ENCODE data around the gene TNFAIP8. TPM values are rescaled to one million over a fixed set of nuclear protein-coding genes. Genes with fewer than 3 reads are reported as not detected.

The TNFAIP8 gene
- total and polyA plus RNA-seq, 9 of the 15 experiments (the other 6 are each of a cell fraction or from before 2014, with no cell fraction given), result 29.9 to 52.2 (median 44.8) TPM

- TF ChIP-seq ESRRB (CRISPR knock-in tag; IDR thresholded peaks at IDR 0.05; ENCODE audit: borderline replicate concordance) (no peak), ZNF316 (IDR thresholded peaks at IDR 0.05) (0 out of 2 replicates have a peak, but pooled peaks have one; percentile 11), SAFB2 (IDR thresholded peaks at IDR 0.05; ENCODE audit: borderline replicate concordance, low read depth, low read length, severe bottlenecking) (no peak), FOXP4 (CRISPR knock-in tag; IDR thresholded peaks at IDR 0.05; ENCODE audit: borderline replicate concordance) (no peak), ZNF589 (CRISPR knock-in tag; IDR thresholded peaks at IDR 0.05; ENCODE audit: low read depth) (no peak), U2AF2 (optimal IDR thresholded peaks at IDR 0.05; ENCODE audit: low read depth, low read length) (no peak), BRF1 (IDR thresholded peaks at IDR 0.05; ENCODE audit: borderline replicate concordance, extremely low read depth, insufficient read length) (no peak), SIN3B (IDR thresholded peaks at IDR 0.05; ENCODE audit: low read depth) (no peak), PBX2 (CRISPR knock-in tag; IDR thresholded peaks at IDR 0.05; ENCODE audit: low read depth) (no peak), PBX2 (tag; conservative IDR thresholded peaks at IDR 0.05; ENCODE audit: low read depth) (peak; percentile 31; the same call in 1 of the 2 replicates), ZNF551 (CRISPR knock-in tag; IDR thresholded peaks at IDR 0.05) (no peak), THAP12 (CRISPR knock-in tag; IDR thresholded peaks at IDR 0.05) (no peak), UBTF (IDR thresholded peaks at IDR 0.05; ENCODE audit: borderline replicate concordance in 1 of 2, low read depth in 2 of 2, low read length in 2 of 2) (no peak), SNIP1 (IDR thresholded peaks at IDR 0.05; ENCODE audit: low read depth) (no peak), RBM14 (IDR thresholded peaks at IDR 0.05; ENCODE audit: borderline replicate concordance, insufficient read depth, low read depth, low read length) (no peak), RCOR1 (IDR thresholded peaks at IDR 0.05; ENCODE audit: borderline replicate concordance in 1 of 2, low read depth in 2 of 2, low read length in 2 of 2) (peak in 1 of 2 experiments; percentile 60; a peak in 1 of 4 replicates), EGR1 (conservative IDR thresholded peaks at IDR 0.05) (no peak), ZNF717 (CRISPR knock-in tag; IDR thresholded peaks at IDR 0.05) (no peak)
Observed at GRCh38 chr5:119417891-119418605, 62.2 kb downstream of the TNFAIP8 start (continued).
